ENCODE results near the gene TET3. TPM values are rescaled to one million over a fixed set of nuclear protein-coding genes. Genes with fewer than 3 reads are reported as not detected.

Gene TET3
- total RNA-seq, 1 donor from 2014 or later, result 34.6 TPM

GRCh38 chr2:73985308-73986084, 786 bp downstream of the TET3 start:
- Mint-ChIP-seq H3K4me1 (ENCODE audit: unreplicated experiment) (peaks cover 56% of the 10 kb centered on the region), H3K36me3 (peaks cover 31% of the 10 kb centered on the region), H3K27me3 (peaks cover 27% of the 10 kb centered on the region), H3K4me3 (peak overlapping the region; percentile 86), H3K9me3 (no peaks in the 10 kb centered on the region), H3K27ac (peak overlapping the region; percentile 84)
- no peak for TF ChIP-seq CTCF (conservative IDR thresholded peaks at IDR 0.05)
- DNase-seq (ENCODE audit: extremely low spot score, unreplicated experiment), result no peak

GRCh38 chr2:73986085-73986681, 1.5 kb downstream of the TET3 start:
- TF ChIP-seq CTCF (conservative IDR thresholded peaks at IDR 0.05), result no peak
- Mint-ChIP-seq H3K27ac (peak overlapping the region; percentile 84), H3K4me3 (peak overlapping the region; percentile 86), H3K4me1 (ENCODE audit: unreplicated experiment) (peaks cover 49% of the 10 kb centered on the region), H3K36me3 (peaks cover 35% of the 10 kb centered on the region), H3K27me3 (peaks cover 20% of the 10 kb centered on the region), H3K9me3 (no peaks in the 10 kb centered on the region)
- no peak for DNase-seq (ENCODE audit: extremely low spot score, unreplicated experiment)

GRCh38 chr2:73987109-73987947, 2.6 kb downstream of the TET3 start:
- Mint-ChIP-seq H3K36me3 (peaks cover 42% of the 10 kb centered on the region), H3K4me3 (peak overlapping the region; percentile 86)

GRCh38 chr2:73987948-73988700, 3.4 kb downstream of the TET3 start:
- Mint-ChIP-seq H3K9me3 (no peaks in the 10 kb centered on the region), H3K27me3 (peaks cover 7% of the 10 kb centered on the region), H3K27ac (peak overlapping the region; percentile 84), H3K4me1 (ENCODE audit: unreplicated experiment) (peaks cover 37% of the 10 kb centered on the region), H3K36me3 (peaks cover 42% of the 10 kb centered on the region), H3K4me3 (peak overlapping the region; percentile 86)
- DNase-seq (ENCODE audit: extremely low spot score, unreplicated experiment), result no peak
- no peak for TF ChIP-seq CTCF (conservative IDR thresholded peaks at IDR 0.05)

More at GRCh38 chr2:73987109-73987947, 2.6 kb downstream of the TET3 start:
- TF ChIP-seq CTCF (conservative IDR thresholded peaks at IDR 0.05), result no peak
- no peak for DNase-seq (ENCODE audit: extremely low spot score, unreplicated experiment)
- H3K27ac Mint-ChIP-seq, result peak overlapping the region; percentile 84
- H3K4me1 Mint-ChIP-seq (ENCODE audit: unreplicated experiment), result peaks cover 42% of the 10 kb centered on the region
- peaks cover 10% of the 10 kb centered on the region for H3K27me3 Mint-ChIP-seq
- H3K9me3 Mint-ChIP-seq, result no peaks in the 10 kb centered on the region

- DNase-seq (ENCODE audit: extremely low spot score, unreplicated experiment), result no peak
- H3K27me3 Mint-ChIP-seq, result no peaks in the 10 kb centered on the region
- no peak for TF ChIP-seq CTCF (conservative IDR thresholded peaks at IDR 0.05)
- H3K9me3 Mint-ChIP-seq, result no peaks in the 10 kb centered on the region
- peaks cover 44% of the 10 kb centered on the region for H3K36me3 Mint-ChIP-seq
- H3K27ac Mint-ChIP-seq, result peak overlapping the region; percentile 10
- H3K4me3 Mint-ChIP-seq, result peak overlapping the region; percentile 69
- H3K4me1 Mint-ChIP-seq (ENCODE audit: unreplicated experiment), result peaks cover 43% of the 10 kb centered on the region
Observed at GRCh38 chr2:73989972-73990371, 5.3 kb downstream of the TET3 start.

All from type B pancreatic cell (in vitro differentiated cells).